Fibroblast of skin of left quadriceps (primary cell): ENCODE data around the gene PCNX1.

ENCODE experiments used
- DNase-seq, 2 experiments: peaks; one replicate each; pipeline ENCODE4 v3.0.0-alpha.2; 2013; ENCODE audit warnings: low read depth in 2 of 2

The PCNX1 gene

GRCh38 chr14:70888681-70889175 lies 18.5 kb upstream of the PCNX1 start:
- DNase-seq: peak; percentile 60 to 62

GRCh38 chr14:70889555-70889954 lies 17.7 kb upstream of the PCNX1 start:
- DNase-seq: no peak

- DNase-seq: no peak
Measured at GRCh38 chr14:70890826-70891659, 16.2 kb upstream of the PCNX1 start.

GRCh38 chr14:70891737-70892136 lies 15.5 kb upstream of the PCNX1 start:
- DNase-seq: no peak

GRCh38 chr14:70893062-70893845 lies 14.0 kb upstream of the PCNX1 start:
- DNase-seq: no peak

- DNase-seq: no peak
Measured at GRCh38 chr14:70893858-70894291, 13.4 kb upstream of the PCNX1 start.

- DNase-seq: no peak
Measured at GRCh38 chr14:70894868-70895267, 12.4 kb upstream of the PCNX1 start.

- DNase-seq: no peak
Measured at GRCh38 chr14:70896317-70896716, 10.9 kb upstream of the PCNX1 start.

GRCh38 chr14:70896981-70897380 lies 10.3 kb upstream of the PCNX1 start:
- DNase-seq: no peak

- peak; percentile 75 to 78 for DNase-seq
Measured at GRCh38 chr14:70897464-70897863, 9.8 kb upstream of the PCNX1 start.

- no peak for DNase-seq
Measured at GRCh38 chr14:70898111-70898745, 9.0 kb upstream of the PCNX1 start.

GRCh38 chr14:70901269-70901668 lies 6.0 kb upstream of the PCNX1 start:
- peak; percentile 57 to 63 for DNase-seq

GRCh38 chr14:70902184-70902583 lies 5.1 kb upstream of the PCNX1 start:
- DNase-seq: no peak

- no peak for DNase-seq
Measured at GRCh38 chr14:70904373-70904772, 2.9 kb upstream of the PCNX1 start.

- peak; percentile 77 to 78 for DNase-seq
Measured at GRCh38 chr14:70905301-70905700, 2.0 kb upstream of the PCNX1 start.

GRCh38 chr14:70906793-70907175 lies 475 bp upstream of the PCNX1 start:
- no peak for DNase-seq

- DNase-seq: no peak
Measured at GRCh38 chr14:70907996-70908934, 1.0 kb downstream of the PCNX1 start.

- DNase-seq: no peak
Measured at GRCh38 chr14:70908935-70909641, 1.8 kb downstream of the PCNX1 start.

GRCh38 chr14:70909733-70910614 lies 2.7 kb downstream of the PCNX1 start:
- DNase-seq: no peak
